Ishikawa (cell line): ENCODE measurements around the gene DTWD1.

Source experiments
- CEBPB ChIP-seq: IDR thresholded peaks from 2 replicates; pipeline ENCODE4 v1.6.1; 2012
- CREB1 ChIP-seq: IDR thresholded peaks from 2 replicates; pipeline ENCODE4 v1.6.1; 2012; ENCODE audit warnings: low read depth
- EGR1 ChIP-seq: IDR thresholded peaks from 2 replicates; pipeline ENCODE4 v1.6.1; 2012
- EP300 ChIP-seq: IDR thresholded peaks from 2 replicates; pipeline ENCODE4 v1.6.1; 2012; ENCODE audit warnings: borderline replicate concordance
- FOXM1 ChIP-seq: IDR thresholded peaks from 2 replicates; pipeline ENCODE4 v1.6.1; 2012; ENCODE audit warnings: low read depth, borderline replicate concordance
- MAX ChIP-seq: IDR thresholded peaks from 2 replicates; pipeline ENCODE4 v1.6.1; 2012
- NFIC ChIP-seq: IDR thresholded peaks from 2 replicates; pipeline ENCODE4 v1.6.1; 2012
- RAD21 ChIP-seq: IDR thresholded peaks from 2 replicates; pipeline ENCODE4 v1.6.1; 2012; ENCODE audit warnings: low read depth
- REST ChIP-seq: IDR thresholded peaks from 2 replicates; pipeline ENCODE4 v1.6.1; 2012; ENCODE audit warnings: low read depth, mild to moderate bottlenecking
- TAF1 ChIP-seq: IDR thresholded peaks from 2 replicates; pipeline ENCODE4 v1.6.1; 2012; ENCODE audit warnings: low read depth, mild to moderate bottlenecking
- TCF12 ChIP-seq: IDR thresholded peaks from 2 replicates; pipeline ENCODE4 v1.6.1; 2012; ENCODE audit warnings: low read depth
- TEAD4 ChIP-seq: IDR thresholded peaks from 2 replicates; pipeline ENCODE4 v1.6.1; 2012
- USF1 ChIP-seq: IDR thresholded peaks from 2 replicates; pipeline ENCODE4 v1.6.1; 2012
- YY1 ChIP-seq: IDR thresholded peaks from 2 replicates; pipeline ENCODE4 v1.6.1; 2012; ENCODE audit warnings: low read depth
- ZBTB7A ChIP-seq: IDR thresholded peaks from 2 replicates; pipeline ENCODE4 v1.6.1; 2012; ENCODE audit warnings: low read depth

The DTWD1 gene

GRCh38 chr15:49624056-49624455 lies 3.2 kb downstream of the DTWD1 start:
- TF ChIP-seq TAF1 (no peak), MAX (no peak), EGR1 (no peak), ZBTB7A (no peak), TCF12 (no peak), CEBPB (no peak), CREB1 (no peak), YY1 (no peak), REST (no peak), USF1 (no peak), EP300 (no peak), RAD21 (no peak), FOXM1 (no peak)

GRCh38 chr15:49625460-49626036 lies 4.7 kb downstream of the DTWD1 start:
- no peak for TF ChIP-seq ZBTB7A
- no peak for TF ChIP-seq TEAD4
- TF ChIP-seq YY1: no peak
- no peak for TF ChIP-seq FOXM1
- no peak for TF ChIP-seq TCF12
- TF ChIP-seq EP300: no peak
- TF ChIP-seq TAF1: no peak
- no peak for TF ChIP-seq CREB1
- no peak for TF ChIP-seq NFIC
- no peak for TF ChIP-seq REST

GRCh38 chr15:49627407-49627877 lies 6.6 kb downstream of the DTWD1 start:
- no peak for TF ChIP-seq CREB1
- TF ChIP-seq TEAD4: peak; percentile 41; the same call in 1 of the 2 replicates

- no peak for TF ChIP-seq TAF1
- no peak for TF ChIP-seq EGR1
- TF ChIP-seq MAX: no peak
- TF ChIP-seq CREB1: no peak
- TF ChIP-seq NFIC: no peak
- no peak for TF ChIP-seq RAD21
- no peak for TF ChIP-seq REST
- no peak for TF ChIP-seq USF1
- no peak for TF ChIP-seq TCF12
- no peak for TF ChIP-seq YY1
- TF ChIP-seq CEBPB: no peak
- no peak for TF ChIP-seq FOXM1
- TF ChIP-seq EP300: no peak
- TF ChIP-seq TEAD4: no peak
- TF ChIP-seq ZBTB7A: no peak
These were observed 7.5 kb downstream of the DTWD1 start for GRCh38 chr15:49628379-49628778.

DNA sequence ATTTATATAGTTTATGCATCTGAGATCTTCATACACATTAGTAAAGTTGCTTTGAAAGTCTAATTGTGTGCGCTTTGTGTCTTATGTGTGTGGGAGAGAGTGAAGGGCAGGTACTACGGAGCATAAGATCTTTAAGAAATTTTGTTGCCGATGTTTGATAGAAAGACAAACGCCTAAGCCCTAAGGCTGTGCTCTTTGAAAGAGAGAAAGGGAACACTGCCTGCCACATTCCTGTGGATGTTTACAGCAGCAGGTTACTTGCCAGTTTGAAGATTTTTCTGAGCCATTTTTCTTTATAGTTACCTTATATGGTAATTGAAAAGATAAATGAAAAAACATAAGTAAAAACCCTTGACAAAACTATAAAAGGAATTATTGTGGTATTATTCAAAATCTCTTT lies 17.0 kb downstream of the DTWD1 start:
- TF ChIP-seq REST: no peak
- no peak for TF ChIP-seq YY1
- no peak for TF ChIP-seq CEBPB
- no peak for TF ChIP-seq USF1
- no peak for TF ChIP-seq RAD21
- TF ChIP-seq EGR1: no peak
- no peak for TF ChIP-seq CREB1
- TF ChIP-seq TCF12: no peak
- TF ChIP-seq FOXM1: no peak
- no peak for TF ChIP-seq EP300
- no peak for TF ChIP-seq NFIC
- no peak for TF ChIP-seq MAX
- TF ChIP-seq TEAD4: no peak
- no peak for TF ChIP-seq ZBTB7A
- no peak for TF ChIP-seq TAF1
